ENCODE results near the gene LMBRD2. TPM values are rescaled to one million over a fixed set of nuclear protein-coding genes. Genes with fewer than 3 reads are reported as not detected.

Gene LMBRD2
- polyA plus RNA-seq, 3 donors: 2.3 to 3.1 (median 2.6) TPM

DNA sequence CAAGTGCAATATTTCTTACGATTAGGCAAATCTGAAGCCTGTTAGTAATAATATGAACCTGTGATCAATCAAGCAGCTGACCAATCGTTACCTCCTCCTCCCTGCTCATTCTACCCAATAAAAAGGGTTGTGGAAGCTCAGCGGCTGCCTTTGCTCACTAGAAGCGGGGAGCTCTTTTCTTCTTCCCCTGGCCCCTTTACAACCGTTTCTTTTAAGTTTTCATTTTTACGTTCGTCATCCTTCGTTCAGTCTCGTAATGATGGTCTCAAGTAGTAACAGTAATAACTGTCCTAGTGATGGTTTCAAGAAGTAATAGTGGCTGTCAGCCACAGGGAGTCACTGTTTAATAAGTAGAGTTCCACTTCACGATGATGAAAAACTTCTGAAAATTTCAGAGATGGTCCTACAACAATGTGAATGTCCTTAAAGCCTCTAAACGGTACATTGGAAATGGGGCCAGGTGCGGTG, 91.2 kb downstream of the LMBRD2 start:
- H3K27ac ChIP-seq (ENCODE audit: low read depth, low read length): no peak overlapping the region
- 67 to 79% (median 76%) methylated on average over 12 of the region's 12 CpGs for WGBS, 3 donors

DNA sequence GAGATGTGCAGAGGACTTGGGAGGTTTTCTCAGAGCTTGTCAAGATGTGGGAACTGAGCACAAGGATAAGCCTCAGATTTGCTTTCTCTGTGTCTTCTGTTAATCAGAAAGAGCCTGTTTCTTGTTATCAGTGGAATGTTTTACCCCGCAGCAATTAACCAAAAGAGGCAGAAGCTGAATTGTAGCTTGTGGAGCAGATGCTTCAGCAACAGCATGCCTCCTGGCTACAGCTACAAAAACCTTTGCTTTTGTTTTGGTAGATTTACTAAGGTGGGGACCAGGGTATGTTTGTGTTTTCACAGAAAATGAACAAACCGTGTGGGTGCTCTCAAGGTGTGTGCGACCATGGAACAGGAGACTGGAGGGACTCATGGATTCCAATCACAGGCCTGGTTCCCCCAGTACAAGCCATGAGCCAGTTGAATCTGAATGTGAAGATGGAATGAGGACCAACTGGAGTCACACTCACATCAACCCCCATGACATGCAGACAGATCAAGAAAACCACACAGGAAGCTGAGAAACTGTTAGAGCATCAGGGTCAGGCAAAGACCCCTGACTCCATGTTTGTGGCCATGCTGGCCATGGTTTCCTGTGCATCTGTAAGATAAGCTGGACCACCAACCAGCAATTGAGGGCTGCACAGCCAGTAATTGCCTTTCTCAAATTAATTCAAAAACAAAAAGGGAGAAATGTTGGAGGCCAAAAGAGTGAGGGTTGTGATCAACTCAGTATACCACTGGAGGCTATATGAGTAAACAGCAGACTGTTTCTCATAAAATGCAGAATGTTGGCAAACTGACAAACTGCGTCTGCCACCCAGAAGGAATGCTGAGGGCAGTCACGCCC, 91.9 kb downstream of the LMBRD2 start:
- 61 to 72% (median 66%) methylated on average over 5 of the region's 5 CpGs for WGBS, 3 donors
- H3K27ac ChIP-seq (ENCODE audit: low read depth, low read length): no peak overlapping the region

- WGBS, 3 donors: 81 to 91% (median 88%) methylated on average over 2 of the region's 2 CpGs
- H3K27ac ChIP-seq (ENCODE audit: low read depth, low read length): no peak overlapping the region
These were observed 92.9 kb downstream of the LMBRD2 start for GRCh38 chr5:36058776-36059175.

- no peak overlapping the region for H3K27ac ChIP-seq (ENCODE audit: low read depth, low read length)
- 45 to 73% (median 68%) methylated on average over 2 of the region's 2 CpGs for WGBS, 3 donors
These were observed 94.3 kb downstream of the LMBRD2 start for GRCh38 chr5:36057386-36057785.

GRCh38 chr5:36056422-36056821, 95.3 kb downstream of the LMBRD2 start:
- H3K27ac ChIP-seq (ENCODE audit: low read depth, low read length): no peak overlapping the region
- 58 to 71% (median 71%) methylated on average over 5 of the region's 5 CpGs for whole genome bisulfite sequencing, 3 donors

DNA sequence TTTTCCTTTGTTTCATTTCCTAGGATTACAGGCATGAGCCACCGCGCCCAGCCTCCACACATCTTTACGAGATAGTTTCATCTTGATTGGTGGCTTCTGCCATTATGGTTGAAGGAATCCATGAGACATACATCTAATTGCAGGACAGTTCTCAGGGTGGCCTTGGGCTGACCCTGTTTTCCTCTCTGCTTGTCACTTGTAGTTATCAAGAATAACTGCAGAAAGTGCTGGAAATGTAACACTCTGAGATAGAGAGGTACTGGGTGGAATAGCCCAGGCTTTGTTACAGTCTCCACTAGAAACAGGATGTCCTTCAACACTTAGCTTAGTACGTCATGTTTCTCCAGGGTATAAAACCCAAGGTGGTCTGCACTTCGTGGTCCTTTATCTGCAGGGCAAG, 95.7 kb downstream of the LMBRD2 start:
- no peak overlapping the region for H3K27ac ChIP-seq (ENCODE audit: low read depth, low read length)
- WGBS, 3 donors: 61 to 70% (median 66%) methylated on average over 5 of the region's 5 CpGs

DNA sequence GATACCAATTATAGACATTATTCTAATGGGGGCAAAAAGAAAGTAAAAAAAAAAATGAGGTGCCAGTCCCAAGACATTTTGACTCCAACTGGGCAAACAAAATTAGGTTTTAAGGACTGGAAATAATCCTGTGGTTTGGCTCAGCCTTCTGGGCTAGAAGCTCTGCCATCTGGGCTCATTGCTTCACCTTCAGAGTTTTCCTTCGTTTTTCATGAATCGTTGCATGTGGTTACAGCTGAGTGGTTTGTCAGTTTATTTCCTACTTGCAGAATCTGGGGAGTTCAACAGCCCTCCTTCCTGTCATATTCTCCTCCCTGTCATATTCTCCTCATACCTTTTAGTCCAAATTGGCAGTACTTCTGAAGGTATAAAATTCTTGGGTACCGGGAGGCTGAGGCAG, 97.0 kb downstream of the LMBRD2 start:
- no peak overlapping the region for H3K27ac ChIP-seq (ENCODE audit: low read depth, low read length)
- WGBS, 3 donors: 51 to 77% (median 60%) methylated on average over 3 of the region's 3 CpGs

DNA sequence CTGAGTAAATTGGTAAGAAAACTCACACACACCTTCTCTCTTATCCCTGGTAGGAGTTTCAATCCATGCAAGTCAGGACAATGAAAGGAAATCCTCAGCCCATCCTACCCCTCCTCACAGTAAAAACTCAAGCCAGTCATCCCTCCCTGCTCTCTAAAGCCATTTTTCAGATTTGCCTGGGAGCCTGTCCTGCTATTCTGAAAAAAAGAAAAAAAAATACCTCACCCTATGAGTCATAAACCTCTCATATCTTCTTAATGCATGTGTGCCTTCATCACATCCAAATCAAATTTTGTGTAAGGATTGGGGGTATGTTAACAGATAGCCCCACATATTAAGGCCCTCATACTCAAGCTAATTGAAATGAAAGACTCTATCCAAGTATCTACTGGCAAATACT, 99.1 kb downstream of the LMBRD2 start:
- no peak overlapping the region for H3K27ac ChIP-seq (ENCODE audit: low read depth, low read length)

DNA sequence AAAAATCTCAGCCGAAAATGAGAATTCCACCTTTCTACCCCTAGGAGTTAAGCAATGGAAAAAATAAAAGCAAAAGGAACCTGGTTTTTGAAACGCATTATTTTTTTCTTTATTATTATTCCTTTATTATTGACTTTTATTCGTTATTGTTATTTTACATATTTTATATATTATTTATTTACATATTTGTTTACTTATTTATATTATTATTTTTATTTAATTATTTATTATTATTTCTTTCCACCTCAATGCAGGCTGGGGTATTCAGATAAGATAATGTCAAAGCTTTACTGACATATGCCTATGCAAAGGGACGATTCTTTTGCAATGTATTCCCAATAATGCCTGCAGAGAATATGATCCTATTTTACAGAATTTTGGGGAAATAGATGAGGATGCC, 101.7 kb downstream of the LMBRD2 start:
- WGBS, 3 donors: 73 to 95% (median 78%) methylated on average over 4 of the region's 4 CpGs
- no peak overlapping the region for H3K27ac ChIP-seq (ENCODE audit: low read depth, low read length)

Other genes with a start within 250 kb of the LMBRD2 start
- not detected for gene CAPSL, start 213.3 kb downstream of the LMBRD2 start, polyA plus RNA-seq
- not detected for gene UGT3A1, start 160.5 kb downstream of the LMBRD2 start, polyA plus RNA-seq
- gene UGT3A2, start 85.0 kb downstream of the LMBRD2 start, polyA plus RNA-seq: not detected
- gene SKP2, start 224 bp upstream of the LMBRD2 start, polyA plus RNA-seq: 1 to 10 TPM; 2.3 to 7.9 (median 4.0) TPM
- gene NADK2, start 90.0 kb upstream of the LMBRD2 start, polyA plus RNA-seq: 10 to 100 TPM in 2 of 3 donors, 1 to 10 TPM in 1; 9.0 to 17.1 (median 14.5) TPM
- 1 to 10 TPM in 1 of 3 donors, under 1 TPM in 2; 0.05 to 1.2 (median 0.12) TPM for gene RANBP3L, start 150.0 kb upstream of the LMBRD2 start, polyA plus RNA-seq